Measurements from ENCODE around the gene DPP7. TPM values are rescaled to one million over a fixed set of nuclear protein-coding genes. Genes with fewer than 3 reads are reported as not detected.

Gene DPP7
- total and polyA plus RNA-seq, 2 of the 8 experiments (the other 6 are each of a cell fraction or from before 2014, with no cell fraction given) = 21.2 to 26.8 TPM

DNA sequence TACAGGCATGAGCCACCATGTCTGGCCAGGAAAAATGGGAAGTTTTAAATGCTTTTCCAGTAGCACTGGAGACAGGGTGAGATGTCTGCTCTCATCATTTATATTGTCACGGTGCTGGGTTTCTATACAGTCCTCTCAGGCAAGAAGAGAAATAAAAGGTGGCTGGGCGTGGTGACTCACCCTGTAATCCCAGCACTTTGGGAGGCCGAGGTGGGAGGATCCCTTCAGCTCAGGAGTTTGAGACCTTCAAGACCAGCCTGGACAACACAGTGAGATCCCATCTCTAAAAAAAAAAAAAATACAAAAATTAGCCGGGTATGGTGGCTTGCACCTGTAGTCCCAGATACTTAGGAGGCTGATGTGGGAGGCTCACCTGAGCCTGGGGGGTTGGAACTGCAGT lies 19.7 kb upstream of the DPP7 start:
- H3K14ac ChIP-seq (ENCODE audit: insufficient read length) = no peak overlapping the region
- no peak overlapping the region for H4K91ac ChIP-seq (replicated peaks; ENCODE audit: insufficient read length, low read length)
- H3K4me1 ChIP-seq (replicated peaks in 1 of 4; ENCODE audit: control insufficient read depth in 3 of 4, insufficient read depth in 4 of 4, low read length in 3 of 4) = peaks cover 0 to 15% (median 9%) of the 10 kb centered on the region in 4 experiments; a peak in 6 of 7 replicates
- no peak overlapping the region for H3K4me3 ChIP-seq (ENCODE audit: extremely low read depth in 1 of 4, insufficient read depth in 2 of 4, low read depth in 3 of 4, low read length in 4 of 4)
- no peak overlapping the region for H3K4me2 ChIP-seq (ENCODE audit: insufficient read depth in 1 of 2, low read depth in 2 of 2, low read length in 2 of 2)
- H2BK20ac ChIP-seq (ENCODE audit: low read length) = no peak overlapping the region
- ChIA-PET POLR2A (ENCODE audit: partially characterized antibody) (interaction anchor here (1.2 to 1.7 kb wide), 2 partner anchors 27 to 111 kb away, joined by 3 to 5 read pairs; no protein-coding TSS in a partner anchor), CTCF (ENCODE audit: partially characterized antibody) (interaction anchor here (1.4 to 1.5 kb wide), 2 partner anchors 29 to 43 kb away, joined by 4 to 5 read pairs; no protein-coding TSS in a partner anchor)
- H4K5ac ChIP-seq (ENCODE audit: insufficient read length, low read depth, low read length) = no peak overlapping the region
- peaks cover 0 to 4% of the 10 kb centered on the region in 2 experiments for H4K20me1 ChIP-seq (replicated peaks in 1 of 2; ENCODE audit: control insufficient read depth in 1 of 2, insufficient read depth in 2 of 2, low read length in 2 of 2)
- no peak overlapping the region for H3K4ac ChIP-seq (replicated peaks; ENCODE audit: insufficient read length, low read depth, low read length)
- H3K23me2 ChIP-seq (ENCODE audit: low read depth, low read length) = peaks cover 7% of the 10 kb centered on the region; the same call in 1 of the 2 replicates
- H2BK120ac ChIP-seq (replicated peaks; ENCODE audit: low read depth, low read length) = no peak overlapping the region
- peaks cover 11 to 37% (median 30%) of the 10 kb centered on the region in 4 experiments for H3K27me3 ChIP-seq (replicated peaks in 1 of 4; ENCODE audit: control insufficient read depth in 3 of 4, extremely low read depth in 1 of 4, insufficient read depth in 3 of 4, low read length in 3 of 4)
- no peaks in the 10 kb centered on the region for H3K9me3 ChIP-seq (ENCODE audit: insufficient read depth in 2 of 2, low read depth in 1 of 2, low read length in 1 of 2)
- no peak overlapping the region for H3K56ac ChIP-seq (replicated peaks; ENCODE audit: insufficient read length, low read depth, low read length)
- no peaks in the 10 kb centered on the region for H3K36me3 ChIP-seq (ENCODE audit: control insufficient read depth in 2 of 4, insufficient read depth in 4 of 4, low read length in 3 of 4)
- WGBS, 2 experiments (ENCODE audit: extremely low coverage in 1 of 2, insufficient coverage in 1 of 2, insufficient read length in 1 of 2, insufficient replicate concordance in 2 of 2, low coverage in 1 of 2, low lambda C conversion rate in 2 of 2, missing lambda C conversion rate in 1 of 2) = 86% methylated on average over 4 of the region's 4 CpGs; no CpG with 5 or more reads in 1 of the 2 experiments
- H4K8ac ChIP-seq (ENCODE audit: extremely low read depth, insufficient read depth, low read length) = no peak overlapping the region
- no peak overlapping the region for H3K27ac ChIP-seq (ENCODE audit: low read depth, low read length)
- H3K23ac ChIP-seq (ENCODE audit: insufficient read length) = no peak overlapping the region
- no peak overlapping the region for H2BK12ac ChIP-seq (ENCODE audit: low read depth, low read length)
- no peak overlapping the region for H2BK15ac ChIP-seq (ENCODE audit: low read length)
- H2AFZ ChIP-seq (ENCODE audit: low read length) = no peak overlapping the region
- no peak overlapping the region for H3K9ac ChIP-seq (replicated peaks in 1 of 4; ENCODE audit: extremely low read depth in 1 of 4, low read depth in 3 of 4, low read length in 3 of 4)
- no peak overlapping the region for H3K18ac ChIP-seq (ENCODE audit: extremely low read depth, low read length)
- DNase-seq (ENCODE audit: low read depth in 1 of 2, low spot score in 2 of 2) = no peak
- no peak overlapping the region for H2BK5ac ChIP-seq (ENCODE audit: low read depth, low read length)
- FAIRE-seq = no peak
- no peak overlapping the region for H2AK5ac ChIP-seq (ENCODE audit: low read depth, low read length)
- H3K79me1 ChIP-seq (ENCODE audit: low read depth, low read length) = no peaks in the 10 kb centered on the region
- H3K79me2 ChIP-seq (ENCODE audit: control insufficient read depth in 1 of 2, insufficient read depth in 2 of 2, low read length in 2 of 2) = no peaks in the 10 kb centered on the region
- TF ChIP-seq BACH1 (IDR thresholded peaks at IDR 0.05; ENCODE audit: low read length) (no peak), SIX5 (IDR thresholded peaks at IDR 0.05; ENCODE audit: low read depth, low read length) (no peak), JUN (IDR thresholded peaks at IDR 0.05; ENCODE audit: low read depth, low read length) (no peak), POLR2AphosphoS5 (IDR thresholded peaks at IDR 0.05; ENCODE audit: low read depth, low read length) (no peak), GTF2F1 (IDR thresholded peaks at IDR 0.05; ENCODE audit: borderline replicate concordance, low read depth, low read length) (no peak), CEBPB (IDR thresholded peaks at IDR 0.05; ENCODE audit: low read depth, low read length) (no peak), KDM1A (IDR thresholded peaks at IDR 0.05; ENCODE audit: borderline replicate concordance, low read length) (no peak), KDM4A (IDR thresholded peaks at IDR 0.05; ENCODE audit: low read depth, low read length, severe bottlenecking) (no peak), ZNF274 (IDR thresholded peaks at IDR 0.05; ENCODE audit: borderline replicate concordance, extremely low read depth, low read length) (no peak), SP4 (IDR thresholded peaks at IDR 0.05; ENCODE audit: low read length) (no peak), TBP (IDR thresholded peaks at IDR 0.05; ENCODE audit: low read depth, low read length) (no peak), HDAC6 (IDR thresholded peaks at IDR 0.05; ENCODE audit: low read depth, low read length) (no peak)
- TF ChIP-seq, protein P1, sequence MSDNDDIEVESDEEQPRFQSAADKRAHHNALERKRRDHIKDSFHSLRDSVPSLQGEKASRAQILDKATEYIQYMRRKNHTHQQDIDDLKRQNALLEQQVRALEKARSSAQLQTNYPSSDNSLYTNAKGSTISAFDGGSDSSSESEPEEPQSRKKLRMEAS (IDR thresholded peaks at IDR 0.05) = no peak
